Activated T-cell treated with anti-CD3 and anti-CD28 coated beads for 24 hours (primary cell): ENCODE measurements around the gene PRM1.

Source experiments
- DNase-seq: peaks from one replicate; pipeline ENCODE4 v3.0.0-alpha.2; 2020; ENCODE audit warnings: low read depth

PRM1 gene

GRCh38 chr16:11280616-11281522 lies at the start of gene PRM1:
Gene PRM1, minus strand, starts transcription at chr16:11281330. Its CDS starts 92 bp downstream, at chr16:11281238.
- no peak for DNase-seq

- no peak for DNase-seq
Measured at GRCh38 chr16:11330526-11331237, 49.6 kb upstream of the PRM1 start.

- no peak for DNase-seq
Measured at GRCh38 chr16:11329891-11330290, 48.8 kb upstream of the PRM1 start.

GRCh38 chr16:11329071-11329491 lies 48.0 kb upstream of the PRM1 start:
- DNase-seq, result no peak

- DNase-seq, result peak; percentile 44
Measured at GRCh38 chr16:11328172-11329070, 47.3 kb upstream of the PRM1 start.

GRCh38 chr16:11327277-11328171 lies 46.4 kb upstream of the PRM1 start:
- no peak for DNase-seq

- DNase-seq, result no peak
Measured at GRCh38 chr16:11326737-11327276, 45.7 kb upstream of the PRM1 start.

- DNase-seq, result no peak
Measured at GRCh38 chr16:11326084-11326736, 45.1 kb upstream of the PRM1 start.

- no peak for DNase-seq
Measured at GRCh38 chr16:11325404-11326083, 44.4 kb upstream of the PRM1 start.

- no peak for DNase-seq
Measured at GRCh38 chr16:11323551-11324336, 42.6 kb upstream of the PRM1 start.

- no peak for DNase-seq
Measured at GRCh38 chr16:11322823-11323222, 41.7 kb upstream of the PRM1 start.

- no peak for DNase-seq
Measured at GRCh38 chr16:11321662-11322061, 40.5 kb upstream of the PRM1 start.

- DNase-seq, result no peak
Measured at GRCh38 chr16:11320170-11320569, 39.0 kb upstream of the PRM1 start.

- no peak for DNase-seq
Measured at GRCh38 chr16:11319529-11320146, 38.5 kb upstream of the PRM1 start.

- DNase-seq, result no peak
Measured at GRCh38 chr16:11318817-11319216, 37.7 kb upstream of the PRM1 start.

- DNase-seq, result no peak
Measured at GRCh38 chr16:11316331-11317015, 35.3 kb upstream of the PRM1 start.

GRCh38 chr16:11315510-11315909 lies 34.4 kb upstream of the PRM1 start:
- DNase-seq, result no peak
